SKM-1 (cell line): ENCODE measurements around the gene ITPRID2.
"Not testable (repeated sequence)": the region's sequence is repeated elsewhere in the genome, so short reads cannot be mapped to it uniquely, and the experiment has no call there.

ENCODE experiments used
- DNase-seq: peaks from one replicate; lab custom pipeline; 2025; ENCODE audit not compliant: unreplicated experiment; lab: John Stamatoyannopoulos, UW

The ITPRID2 gene

DNA sequence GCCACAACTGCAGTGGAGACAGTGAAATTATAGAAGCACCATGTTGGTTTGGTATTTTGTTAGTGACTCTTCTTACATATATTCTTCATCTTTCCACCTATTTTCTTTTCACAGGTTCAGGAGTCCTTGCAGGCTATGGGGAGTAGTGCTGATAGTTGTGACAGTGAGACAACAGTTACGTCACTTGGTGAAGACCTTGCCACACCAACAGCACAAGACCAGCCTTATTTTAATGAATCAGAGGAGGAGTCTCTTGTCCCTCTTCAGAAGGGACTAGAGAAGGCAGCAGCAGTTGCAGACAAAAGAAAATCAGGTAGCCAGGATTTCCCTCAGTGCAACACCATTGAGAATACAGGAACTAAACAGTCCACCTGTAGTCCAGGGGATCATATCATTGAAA is 23.6 kb downstream of the ITPRID2 start:
- DNase-seq: no peak

DNA sequence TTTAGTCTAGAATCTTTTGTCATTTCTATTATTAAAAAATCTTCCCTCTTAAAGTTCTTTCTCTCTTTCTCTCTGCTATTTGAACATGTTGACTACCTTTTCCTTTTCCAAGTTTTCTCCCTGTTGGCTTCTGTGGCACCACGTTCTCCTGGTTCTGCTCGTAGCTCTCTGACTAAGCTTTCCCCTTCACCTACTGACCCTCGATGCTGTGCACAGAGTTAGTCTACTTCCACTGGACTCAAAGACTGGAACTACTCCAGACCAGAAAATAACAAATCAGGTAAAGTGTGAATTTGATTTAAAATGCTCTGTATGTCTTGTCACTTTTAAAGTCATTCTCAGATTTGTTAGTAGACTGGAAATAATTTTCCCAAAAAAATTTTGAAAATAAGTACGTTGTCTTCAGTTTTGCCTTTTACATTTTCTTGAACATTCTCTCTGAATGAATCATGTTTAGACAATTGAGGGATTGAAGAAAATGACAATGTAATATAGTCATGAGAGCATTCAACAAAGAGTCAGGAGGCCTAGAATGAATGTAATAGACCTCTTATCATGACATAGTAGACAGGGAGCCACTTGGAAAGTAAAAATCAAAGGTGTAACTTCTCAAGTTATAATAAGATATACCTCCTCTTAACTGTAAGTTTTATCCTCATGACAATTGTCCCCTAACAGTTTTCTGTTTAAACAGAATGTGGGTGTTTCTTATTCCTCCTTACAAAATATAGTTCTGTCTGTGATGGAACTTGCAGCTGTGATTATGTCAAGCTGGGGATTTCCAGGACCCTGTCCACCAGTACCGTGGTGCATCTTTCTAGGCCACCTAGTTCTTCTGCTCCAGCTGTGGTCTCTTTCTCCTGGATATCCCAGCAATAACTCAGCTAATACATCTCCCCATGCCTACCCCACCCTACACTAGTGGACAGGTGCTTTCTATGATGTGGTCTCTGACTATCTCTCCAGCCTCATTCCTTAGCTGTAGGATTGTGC is 25.5 kb downstream of the ITPRID2 start:
- DNase-seq: no peak

DNA sequence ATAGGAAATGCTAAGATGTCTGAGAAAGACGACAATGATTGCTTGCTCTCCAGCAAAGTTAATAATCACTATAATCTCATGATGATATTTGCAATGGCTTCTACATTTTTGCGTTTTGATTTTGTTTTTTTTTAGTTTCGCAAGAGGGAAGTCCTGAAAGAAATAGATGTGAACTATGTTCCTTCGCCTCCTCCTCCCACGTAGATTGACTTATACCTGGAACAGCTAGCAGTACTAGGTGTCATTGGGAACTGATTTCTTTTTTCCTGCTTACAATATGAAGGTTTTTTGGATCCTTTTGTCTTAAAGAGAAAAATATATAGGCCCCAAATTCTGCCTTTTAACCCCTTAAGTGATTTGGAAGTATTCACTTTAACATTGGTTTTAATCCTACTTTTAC is 26.7 kb downstream of the ITPRID2 start:
- no peak for DNase-seq

DNA sequence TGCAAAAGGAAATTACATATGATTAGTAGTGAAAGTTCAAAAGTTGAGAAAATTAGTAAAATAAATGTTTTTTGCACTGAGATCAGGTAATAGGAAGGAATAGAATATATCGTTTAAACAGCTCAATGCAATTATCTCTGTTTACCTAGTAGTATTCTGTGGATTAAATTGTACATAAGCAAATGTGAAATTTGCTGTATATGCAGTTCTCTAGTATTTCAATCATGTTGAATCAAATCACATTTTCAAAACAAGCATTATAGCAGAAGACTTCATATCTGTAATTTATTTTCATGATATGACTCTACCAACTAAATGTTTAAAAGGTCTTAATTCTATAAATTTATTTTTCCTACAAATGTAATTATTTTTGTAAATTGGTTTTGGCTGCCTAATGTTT is 31.6 kb downstream of the ITPRID2 start:
- no peak for DNase-seq

- no peak for DNase-seq
Measured at GRCh38 chr2:181924336-181924735, 32.8 kb downstream of the ITPRID2 start.

DNA sequence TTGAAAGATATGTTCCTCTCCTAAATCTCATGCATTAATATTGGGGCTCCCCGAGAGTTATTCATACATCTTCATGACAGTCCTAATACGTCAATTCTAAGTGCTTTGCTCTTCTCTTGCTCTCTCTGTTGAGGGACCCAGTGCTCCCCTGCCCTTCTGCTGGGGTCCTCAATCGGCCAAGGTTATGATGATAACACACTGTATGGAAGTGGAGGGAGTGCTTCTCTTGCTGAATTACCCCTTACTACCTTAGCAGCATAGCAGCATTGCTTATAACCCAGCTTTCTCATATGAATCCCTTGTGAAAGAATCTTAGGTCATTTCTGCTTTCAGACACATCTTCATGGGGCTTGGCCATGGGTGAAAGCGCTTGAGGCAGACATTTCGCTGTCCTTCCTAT is 43.2 kb downstream of the ITPRID2 start:
- no peak for DNase-seq

DNA sequence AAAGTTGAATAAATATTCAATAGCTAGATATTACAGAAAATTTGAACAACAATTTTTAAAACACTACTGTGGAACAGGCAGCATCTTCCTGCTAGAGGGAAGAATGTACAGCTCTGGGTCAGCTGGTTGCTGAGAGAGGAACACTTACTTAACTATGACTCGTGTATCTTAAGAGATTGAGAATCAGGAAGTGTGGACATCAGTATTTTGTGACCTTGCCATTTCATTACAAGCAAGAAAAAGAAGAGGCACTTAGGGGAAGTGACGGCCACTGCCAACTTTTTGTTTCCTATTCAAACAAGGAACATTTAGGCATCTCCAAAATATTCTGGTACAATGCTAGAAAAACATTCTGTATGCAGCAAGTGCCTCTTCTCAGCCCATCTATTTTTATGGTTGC is 45.9 kb downstream of the ITPRID2 start:
- DNase-seq: peak; percentile 95

DNA sequence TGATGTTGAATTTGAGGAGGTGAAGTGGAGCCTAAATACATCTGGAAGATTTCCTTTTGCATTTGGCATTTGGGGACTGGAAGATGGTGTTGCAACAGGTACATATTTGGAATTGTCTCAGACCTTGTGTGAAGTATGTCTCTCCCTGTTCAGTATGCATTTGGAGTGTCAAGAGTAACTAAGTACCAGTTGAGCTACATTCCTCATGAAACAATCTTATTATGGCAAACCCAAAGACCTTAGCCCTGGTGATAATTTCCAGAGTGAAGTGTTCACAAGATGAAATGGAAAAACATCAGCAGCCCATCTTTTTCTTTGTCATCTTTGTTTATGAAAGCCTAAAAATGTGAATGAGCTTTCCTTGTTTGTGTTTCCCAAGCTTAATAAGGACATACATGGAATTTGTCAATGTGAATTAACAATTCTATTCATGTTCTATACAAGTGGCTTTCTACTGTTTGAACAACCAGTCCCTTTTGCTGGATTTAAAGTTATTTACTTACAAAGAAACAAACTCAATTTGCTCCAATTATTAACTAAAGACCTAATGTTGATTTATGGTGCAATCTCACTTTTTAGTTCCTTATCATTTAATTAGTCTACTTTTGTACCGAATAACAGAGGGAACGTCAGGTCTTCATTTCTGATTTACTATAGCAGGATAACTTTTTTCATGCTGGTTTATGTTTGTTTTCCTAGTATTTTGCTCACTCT is 52.0 kb downstream of the ITPRID2 start:
- DNase-seq: no peak

DNA sequence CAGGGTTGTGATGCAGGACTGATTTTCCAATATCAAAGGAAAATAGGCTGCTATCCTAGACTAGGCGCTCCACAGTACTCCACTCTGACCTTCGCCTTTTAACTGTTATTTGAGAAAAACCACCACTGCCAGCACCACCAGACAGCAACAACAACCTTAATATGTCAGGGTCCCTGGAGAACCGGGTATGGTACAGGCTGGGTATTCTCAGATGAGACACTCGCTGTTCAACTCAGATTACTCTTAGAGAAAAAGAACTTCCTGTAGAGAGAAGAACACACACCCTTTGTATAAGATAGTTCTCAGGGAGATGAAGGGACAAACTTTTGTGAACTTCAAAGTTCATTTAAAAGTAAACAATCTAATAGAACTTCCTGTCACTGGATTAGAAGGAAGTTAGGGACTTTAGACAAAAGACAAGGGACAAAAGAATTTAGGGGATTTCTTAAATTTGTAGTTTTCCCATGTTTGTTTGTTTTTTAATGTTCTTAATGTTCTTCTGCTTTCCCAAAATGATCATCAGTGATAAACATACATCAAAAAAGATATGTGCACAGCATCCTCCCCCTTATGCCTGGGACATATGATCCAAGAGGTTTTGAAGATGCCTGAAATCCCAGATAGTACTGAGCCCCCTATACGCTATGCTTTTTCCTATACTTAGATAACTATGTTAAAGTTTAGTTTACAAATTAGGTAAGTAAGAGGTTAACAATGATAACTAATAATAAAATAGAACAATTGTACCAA is 52.8 kb downstream of the ITPRID2 start:
- no peak for DNase-seq

DNA sequence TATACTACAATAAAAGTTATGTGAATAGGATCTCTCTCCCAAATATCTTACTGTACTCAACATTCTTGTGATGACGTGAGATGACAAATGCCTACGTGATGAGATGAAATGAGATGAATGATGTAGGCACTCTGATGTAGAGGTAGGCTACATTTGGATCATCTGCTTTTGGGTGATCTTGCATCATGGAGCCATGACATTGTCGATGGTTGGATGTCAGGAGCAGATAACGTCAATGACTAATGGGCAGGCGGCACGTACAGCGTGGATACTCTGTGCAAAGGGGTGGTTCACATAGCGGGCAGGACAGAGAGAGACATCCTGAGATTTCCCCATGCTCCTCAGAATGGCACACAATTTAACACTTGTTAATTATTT is 53.4 kb downstream of the ITPRID2 start:
- no peak for DNase-seq

DNA sequence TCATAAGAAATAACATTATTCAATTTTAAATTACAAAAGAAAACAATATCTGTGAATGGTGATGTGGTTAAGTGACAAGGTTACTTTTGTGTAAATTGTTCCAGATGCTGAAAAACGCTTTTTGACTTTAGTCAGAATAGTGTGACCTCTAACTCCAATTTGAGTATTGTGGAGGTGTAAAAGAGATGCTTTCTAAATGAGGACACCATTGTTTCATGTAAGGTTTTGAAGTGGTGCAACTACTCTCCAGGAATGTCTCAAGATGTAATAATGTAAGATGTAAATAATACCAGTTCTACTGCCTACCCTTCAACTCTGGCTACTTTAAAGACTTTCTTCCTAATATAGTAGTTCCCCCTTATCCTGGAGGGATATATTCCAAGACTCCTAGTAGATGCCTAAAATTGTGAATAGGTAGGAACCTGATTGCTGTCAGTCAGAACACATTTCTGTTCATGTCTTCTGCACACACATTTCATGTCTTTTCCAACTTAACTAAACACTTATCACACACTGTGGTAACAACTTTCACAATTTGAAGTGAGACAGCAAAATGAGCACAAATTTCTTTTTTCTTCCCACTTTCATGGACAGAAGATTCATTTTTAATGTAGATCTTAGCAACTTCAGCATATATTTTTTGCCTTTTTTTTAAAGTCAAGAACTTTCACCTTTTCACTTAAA is 55.1 kb downstream of the ITPRID2 start:
- DNase-seq: no peak

- no peak for DNase-seq
Measured at GRCh38 chr2:181947273-181947672, 55.7 kb downstream of the ITPRID2 start.

- DNase-seq: no peak
Measured at GRCh38 chr2:181948227-181948626, 56.7 kb downstream of the ITPRID2 start.

DNA sequence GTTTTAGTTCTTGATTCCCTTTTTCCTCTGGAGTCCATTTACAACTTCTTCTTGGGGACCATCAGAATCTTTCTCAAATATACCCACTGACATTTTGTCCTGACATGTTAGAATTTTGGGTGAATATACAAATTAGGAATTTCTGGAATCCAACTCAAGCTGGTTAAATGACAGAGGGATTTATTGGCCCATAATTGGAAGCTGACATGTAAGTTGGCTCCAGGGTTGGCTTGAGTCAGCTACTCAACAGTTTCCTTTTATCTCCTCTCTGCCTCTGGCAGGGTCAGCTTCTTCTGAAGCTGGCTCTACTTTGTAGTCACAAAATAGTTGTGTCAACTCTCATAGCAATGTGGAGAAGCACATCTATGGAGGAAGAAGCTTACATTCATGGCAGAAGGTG is 57.5 kb downstream of the ITPRID2 start:
- DNase-seq: no peak

- no peak for DNase-seq
Measured at GRCh38 chr2:181952404-181953226, 61.1 kb downstream of the ITPRID2 start.

- no peak for DNase-seq
Measured at GRCh38 chr2:181953881-181954537, 62.5 kb downstream of the ITPRID2 start.

DNA sequence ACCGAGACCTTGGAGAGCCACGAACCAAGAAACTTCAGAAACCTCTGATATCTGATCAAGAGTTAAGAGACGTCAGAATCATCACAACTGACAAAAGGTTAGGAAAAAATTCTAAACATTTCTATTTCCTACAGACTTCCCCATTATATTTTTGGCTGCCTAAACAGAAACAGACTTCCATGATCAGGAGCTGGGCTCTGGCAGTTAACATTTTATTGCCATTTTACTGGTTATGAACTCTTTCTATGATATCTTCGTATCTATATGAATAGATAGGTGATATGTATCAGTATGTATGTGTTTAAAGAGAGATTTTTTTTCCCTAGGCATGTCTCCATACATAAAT is 63.0 kb downstream of the ITPRID2 start:
- no peak for DNase-seq

DNA sequence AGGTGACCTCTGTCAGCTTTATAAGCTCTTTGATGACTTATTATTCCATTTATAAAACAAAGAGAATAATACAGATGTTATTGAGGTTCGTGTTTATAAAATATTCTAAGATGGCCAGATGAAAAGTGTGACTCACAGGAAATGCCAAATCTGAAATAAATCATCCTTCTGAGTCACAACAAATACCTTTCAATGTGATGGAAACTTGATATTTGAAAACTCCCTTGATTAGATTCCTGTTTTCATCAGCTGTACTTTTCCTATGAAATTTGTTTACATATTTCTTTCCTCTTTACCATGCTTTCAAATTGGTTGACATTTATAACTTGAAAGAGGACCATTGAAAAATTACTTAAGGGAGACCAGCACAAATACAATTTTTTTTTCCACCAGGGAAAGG is 63.5 kb downstream of the ITPRID2 start:
- DNase-seq: no peak

DNA sequence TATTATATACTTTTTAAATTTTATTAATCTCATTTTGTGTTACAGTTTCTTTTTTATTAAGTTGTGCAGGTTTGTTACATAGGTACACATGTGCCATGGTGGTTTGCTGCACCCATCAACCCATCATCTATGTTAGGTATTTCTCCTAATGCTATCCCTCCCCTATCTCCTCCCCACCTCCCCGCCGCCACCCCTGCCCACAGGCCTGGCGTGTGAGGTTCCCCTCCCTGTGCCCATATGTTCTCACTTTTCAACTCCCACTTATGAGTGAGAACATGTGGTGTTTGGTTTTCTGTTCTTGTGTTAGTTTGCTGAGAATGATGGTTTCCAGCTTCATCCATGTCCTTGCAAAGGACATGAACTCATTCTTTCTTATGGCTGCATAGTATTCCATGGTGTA is 64.3 kb downstream of the ITPRID2 start:
- DNase-seq: not testable (repeated sequence)

GRCh38 chr2:181957668-181958067 is 66.1 kb downstream of the ITPRID2 start:
- no peak for DNase-seq
